Activated naive CD4-positive, alpha-beta T cell treated with anti-CD3 and anti-CD28 coated beads for 36 hours (primary cell): Measurements from ENCODE around the gene HPCAL1. TPM values are rescaled to one million over a fixed set of nuclear protein-coding genes. Genes with fewer than 3 reads are reported as not detected.

Experiments used
- CTCF ChIA-PET: fragments of 350-600 bp; sonication (Branson Sonifier 250); formaldehyde crosslinking; loops from one replicate; lab custom pipeline; 2021; ENCODE audit warnings: antibody characterized with exemption; lab: Charles Lee
- DNase-seq: peaks from one replicate; pipeline ENCODE4 v3.0.0-alpha.2; 2020
- H3K27ac Mint-ChIP-seq: one replicate; pipeline ENCODE4 v1.8.0; 2021; ENCODE audit warnings: mild to moderate bottlenecking, mixed read lengths
- H3K27me3 Mint-ChIP-seq: one replicate; pipeline ENCODE4 v1.8.0; 2021; ENCODE audit warnings: low read depth, mixed read lengths
- H3K36me3 Mint-ChIP-seq: one replicate; pipeline ENCODE4 v1.8.0; 2021; ENCODE audit warnings: low read depth, mixed read lengths
- H3K4me1 Mint-ChIP-seq: one replicate; pipeline ENCODE4 v1.8.0; 2021; ENCODE audit warnings: low read depth, mixed read lengths
- H3K4me3 Mint-ChIP-seq: one replicate; pipeline ENCODE4 v1.8.0; 2021; ENCODE audit warnings: mild to moderate bottlenecking, moderate library complexity, mixed read lengths
- H3K9me3 Mint-ChIP-seq: one replicate; pipeline ENCODE4 v1.8.0; 2021; ENCODE audit warnings: mixed read lengths
- intact Hi-C: fragments of 100-400 bp; cut with micrococcal nuclease; formaldehyde crosslinking; loops from one replicate; pipeline ENCODE4 v1.15.1; 2023
- total RNA-seq, 2 experiments: library from RNA; stranded (reverse); gene quantifications; one replicate each; pipeline ENCODE4 v1.2.3, GENCODE V29; 2021

The HPCAL1 gene
- total RNA-seq, 2 experiments from 2014 or later, result 71.4 to 73.8 TPM

GRCh38 chr2:10322973-10323372, 20.3 kb downstream of the HPCAL1 start:
- Mint-ChIP-seq H3K27me3 (no peaks in the 10 kb centered on the region), H3K4me3 (no peak overlapping the region), H3K9me3 (peaks cover 3% of the 10 kb centered on the region), H3K36me3 (peaks cover 22% of the 10 kb centered on the region), H3K4me1 (peaks cover 67% of the 10 kb centered on the region), H3K27ac (no peak overlapping the region)
- DNase-seq, result no peak
- CTCF ChIA-PET, result interaction anchor here (0.8 to 1.4 kb wide), 4 partner anchors 13 to 22 kb away, joined by 3 to 7 read pairs (median 4); no protein-coding TSS in a partner anchor
- intact Hi-C loops, result no loop called here

- intact Hi-C loops, result no loop called here
- Mint-ChIP-seq H3K36me3 (peaks cover 22% of the 10 kb centered on the region), H3K4me1 (peaks cover 69% of the 10 kb centered on the region)
Measured at GRCh38 chr2:10323535-10323934, 20.8 kb downstream of the HPCAL1 start.

GRCh38 chr2:10324095-10324832, 21.6 kb downstream of the HPCAL1 start:
- Mint-ChIP-seq H3K36me3 (peaks cover 22% of the 10 kb centered on the region), H3K27me3 (no peaks in the 10 kb centered on the region), H3K27ac (no peak overlapping the region), H3K4me1 (peaks cover 76% of the 10 kb centered on the region), H3K9me3 (peaks cover 3% of the 10 kb centered on the region), H3K4me3 (no peak overlapping the region)
- CTCF ChIA-PET, result interaction anchor here (1.2 to 1.4 kb wide), 2 partner anchors 17 to 23 kb away, joined by 6 to 7 read pairs; no protein-coding TSS in a partner anchor
- no peak for DNase-seq
- intact Hi-C loops, result no loop called here

More at GRCh38 chr2:10323535-10323934, 20.8 kb downstream of the HPCAL1 start:
- DNase-seq, result no peak
- Mint-ChIP-seq H3K27me3 (no peaks in the 10 kb centered on the region), H3K9me3 (peaks cover 3% of the 10 kb centered on the region), H3K4me3 (no peak overlapping the region), H3K27ac (no peak overlapping the region)
- CTCF ChIA-PET, result interaction anchor here (0.8 to 1.4 kb wide), 4 partner anchors 13 to 22 kb away, joined by 3 to 7 read pairs (median 4); no protein-coding TSS in a partner anchor

- CTCF ChIA-PET, result interaction anchor here (7.1 kb wide), 1 partner anchor 20 kb away, joined by 119 read pairs; the partner anchor contains the start of gene HPCAL1
- H3K27ac Mint-ChIP-seq, result peak overlapping the region; percentile 4
- no peak overlapping the region for H3K4me3 Mint-ChIP-seq
- intact Hi-C loops, result no loop called here
- H3K27me3 Mint-ChIP-seq, result no peaks in the 10 kb centered on the region
- H3K36me3 Mint-ChIP-seq, result peaks cover 22% of the 10 kb centered on the region
- DNase-seq, result no peak
- peaks cover 83% of the 10 kb centered on the region for H3K4me1 Mint-ChIP-seq
- peaks cover 3% of the 10 kb centered on the region for H3K9me3 Mint-ChIP-seq
Measured at GRCh38 chr2:10325278-10326145, 22.8 kb downstream of the HPCAL1 start.

- Mint-ChIP-seq H3K27ac (no peak overlapping the region), H3K27me3 (no peaks in the 10 kb centered on the region), H3K36me3 (peaks cover 18% of the 10 kb centered on the region), H3K9me3 (peaks cover 2% of the 10 kb centered on the region), H3K4me1 (peaks cover 86% of the 10 kb centered on the region), H3K4me3 (no peak overlapping the region)
- DNase-seq, result no peak
- CTCF ChIA-PET, result interaction anchor here (7.1 kb wide), 1 partner anchor 20 kb away, joined by 119 read pairs; the partner anchor contains the start of gene HPCAL1
- intact Hi-C loops, result no loop called here
Measured at GRCh38 chr2:10326151-10326616, 23.5 kb downstream of the HPCAL1 start.

GRCh38 chr2:10326707-10327594, 24.2 kb downstream of the HPCAL1 start:
- peaks cover 13% of the 10 kb centered on the region for H3K36me3 Mint-ChIP-seq
- H3K4me1 Mint-ChIP-seq, result peaks cover 91% of the 10 kb centered on the region
- peaks cover 2% of the 10 kb centered on the region for H3K9me3 Mint-ChIP-seq
- intact Hi-C loops, result no loop called here
- peak overlapping the region; percentile 42 for H3K27ac Mint-ChIP-seq
- no peak overlapping the region for H3K4me3 Mint-ChIP-seq
- no peaks in the 10 kb centered on the region for H3K27me3 Mint-ChIP-seq
- CTCF ChIA-PET, result interaction anchor here (6.9 to 7.1 kb wide), 2 partner anchors 21 to 81 kb away, joined by 74 to 119 read pairs; partner anchors contain the start of gene HPCAL1
- no peak for DNase-seq

- Mint-ChIP-seq H3K27me3 (no peaks in the 10 kb centered on the region), H3K4me1 (peaks cover 95% of the 10 kb centered on the region), H3K27ac (peak overlapping the region; percentile 15), H3K36me3 (peaks cover 6% of the 10 kb centered on the region), H3K4me3 (no peak overlapping the region), H3K9me3 (no peaks in the 10 kb centered on the region)
- intact Hi-C loops, result no loop called here
- peak; percentile 44 for DNase-seq
- CTCF ChIA-PET, result interaction anchor here (6.9 to 7.1 kb wide), 2 partner anchors 22 to 80 kb away, joined by 74 to 119 read pairs; partner anchors contain the start of gene HPCAL1
Measured at GRCh38 chr2:10327896-10328669, 25.4 kb downstream of the HPCAL1 start.

GRCh38 chr2:10328670-10329579, 26.2 kb downstream of the HPCAL1 start:
- Mint-ChIP-seq H3K36me3 (peaks cover 5% of the 10 kb centered on the region), H3K4me1 (peaks cover 95% of the 10 kb centered on the region), H3K27ac (peak overlapping the region; percentile 91), H3K27me3 (no peaks in the 10 kb centered on the region), H3K9me3 (no peaks in the 10 kb centered on the region), H3K4me3 (peak overlapping the region; percentile 86)
- intact Hi-C loops, result loop anchor here (1.0 kb wide), 1 partner anchor 119 kb away; the partner anchor contains the start of gene ODC1
- CTCF ChIA-PET, result interaction anchor here (0.6 to 7.1 kb wide), 4 partner anchors 23 to 434 kb away, joined by 3 to 119 read pairs (median 38); partner anchors contain the start of gene HPCAL1
- DNase-seq, result peak; percentile 31

GRCh38 chr2:10329580-10329879, 26.8 kb downstream of the HPCAL1 start:
- H3K4me3 Mint-ChIP-seq, result peak overlapping the region; percentile 86
- H3K27me3 Mint-ChIP-seq, result no peaks in the 10 kb centered on the region
- DNase-seq, result peak; percentile 22
- H3K36me3 Mint-ChIP-seq, result peaks cover 5% of the 10 kb centered on the region
- intact Hi-C loops, result loop anchor here (1.0 kb wide), 1 partner anchor 119 kb away; the partner anchor contains the start of gene ODC1
- peaks cover 90% of the 10 kb centered on the region for H3K4me1 Mint-ChIP-seq
- CTCF ChIA-PET, result interaction anchor here (0.6 to 7.1 kb wide), 3 partner anchors 24 to 434 kb away, joined by 3 to 119 read pairs (median 74); partner anchors contain the start of gene HPCAL1
- H3K27ac Mint-ChIP-seq, result peak overlapping the region; percentile 91
- no peaks in the 10 kb centered on the region for H3K9me3 Mint-ChIP-seq
